ENCODE data around the gene HINT2. TPM values are rescaled to one million over a fixed set of nuclear protein-coding genes. Genes with fewer than 3 reads are reported as not detected.

HINT2 gene
- total RNA-seq, 1 experiment from 2014 or later, result 35.9 TPM

GRCh38 chr9:35841645-35841900 is 26.7 kb upstream of the HINT2 start:
- TF ChIP-seq CTCF (conservative IDR thresholded peaks at IDR 0.05), result no peak

More at GRCh38 chr9:35841645-35841900, 26.7 kb upstream of the HINT2 start:
- no peak overlapping the region for H3K27ac ChIP-seq (ENCODE audit: insufficient read length, low read depth, low read length)
- H4K8ac ChIP-seq (replicated peaks; ENCODE audit: insufficient read length, low read depth, low read length), result no peak overlapping the region
- no peak overlapping the region for H3K23ac ChIP-seq (ENCODE audit: insufficient read length, low read depth, low read length)
- H3K18ac ChIP-seq (ENCODE audit: insufficient read length, low read depth, low read length), result no peak overlapping the region
- H3K23me2 ChIP-seq (ENCODE audit: insufficient read length, low read depth, low read length, poor library complexity, severe bottlenecking), result peaks cover 7% of the 10 kb centered on the region
- H3K9me3 ChIP-seq (ENCODE audit: control insufficient read depth, low read depth, low read length), result no peaks in the 10 kb centered on the region
- no peak overlapping the region for H2BK20ac ChIP-seq (ENCODE audit: low read depth, low read length, poor library complexity, severe bottlenecking)
- H2BK5ac ChIP-seq (ENCODE audit: insufficient read length, low read length), result no peak overlapping the region
- Mint-ChIP-seq H3K4me1 (peaks cover 27 to 36% of the 10 kb centered on the region in 2 experiments), H3K4me3 (no peak overlapping the region), H3K27me3 (ENCODE audit: low read depth) (peaks cover 25% of the 10 kb centered on the region), H3K27ac (no peak overlapping the region), H3K36me3 (ENCODE audit: insufficient read depth in 1 of 3, low read depth in 3 of 3) (no peaks in the 10 kb centered on the region; a peak in 2 of 7 replicates), H3K9me3 (no peaks in the 10 kb centered on the region)
- no peak overlapping the region for H2AFZ ChIP-seq (ENCODE audit: low read length)
- H3K4ac ChIP-seq (ENCODE audit: low read depth, low read length), result no peak overlapping the region
- no peak overlapping the region for H3K14ac ChIP-seq (ENCODE audit: insufficient read depth, low read length)
- no peaks in the 10 kb centered on the region for H4K20me1 ChIP-seq (ENCODE audit: control insufficient read depth, insufficient read depth, insufficient read length)
- H2BK120ac ChIP-seq (ENCODE audit: low read depth, low read length, poor library complexity, severe bottlenecking), result no peak overlapping the region
- no peak overlapping the region for H4K5ac ChIP-seq (ENCODE audit: insufficient read length, low read depth, low read length)
- H2BK12ac ChIP-seq (ENCODE audit: insufficient read length, low read depth, low read length), result no peak overlapping the region
- no peak overlapping the region for H2AK5ac ChIP-seq (ENCODE audit: insufficient read length, low read length)
- H2BK15ac ChIP-seq (ENCODE audit: low read depth, low read length), result no peak overlapping the region
- no peak overlapping the region for H3T11ph ChIP-seq (ENCODE audit: low read length)
- WGBS (ENCODE audit: extremely low coverage, insufficient read length, low lambda C conversion rate), result no CpG with 5 or more reads among the region's 5 CpGs
- no peaks in the 10 kb centered on the region for H3K27me3 ChIP-seq (ENCODE audit: insufficient read depth, low read length)
- no peak overlapping the region for H3K4me2 ChIP-seq (ENCODE audit: insufficient read depth, insufficient read length, low read length)
- no peak overlapping the region for H3K9ac ChIP-seq (ENCODE audit: extremely low read depth, insufficient read length, low read length)
- no peak for DNase-seq
- H3K56ac ChIP-seq (ENCODE audit: insufficient read length, low read depth, low read length), result no peak overlapping the region
- H3K79me2 ChIP-seq (ENCODE audit: insufficient read depth, low read length), result no peaks in the 10 kb centered on the region
- no peaks in the 10 kb centered on the region for H3K79me1 ChIP-seq (ENCODE audit: insufficient read depth, low read depth, low read length, poor library complexity, severe bottlenecking)
- no peak overlapping the region for H4K91ac ChIP-seq (ENCODE audit: insufficient read length, low read depth, low read length)
- peaks cover 14% of the 10 kb centered on the region; the same call in 1 of the 2 replicates for H3K4me1 ChIP-seq (ENCODE audit: insufficient read depth, low read length)

Data from H9 (cell line).